Measurements from ENCODE around the gene EP400.
"Not testable (repeated sequence)": the region's sequence is repeated elsewhere in the genome, so short reads cannot be mapped to it uniquely, and the experiment has no call there.

- TF ChIP-seq CTCF (IDR thresholded peaks at IDR 0.05; ENCODE audit: low read depth, low read length, poor library complexity, severe bottlenecking); EZH2phosphoT487 (IDR thresholded peaks at IDR 0.05; ENCODE audit: borderline replicate concordance, low read length): not testable (repeated sequence)
These were observed 11.0 kb downstream of the EP400 start for GRCh38 chr12:131960590-131961325.
